Hepatocyte (in vitro differentiated cells): ENCODE measurements around the gene FSIP1. TPM values are rescaled to one million over a fixed set of nuclear protein-coding genes. Genes with fewer than 3 reads are reported as not detected.

Experiments
- DNase-seq: peaks from one replicate; pipeline ENCODE4 v3.0.0-alpha.2; 2016; ENCODE audit warnings: low spot score
- H2AFZ ChIP-seq: fragments of 200-600 bp; sonication (generic); 2 replicates; pipeline ENCODE4 v1.6.0; 2016; ENCODE audit warnings: antibody characterized with exemption, mild to moderate bottlenecking
- H3K27ac ChIP-seq: fragments of 200-600 bp; sonication (generic); 2 replicates; pipeline ENCODE4 v1.5.1; 2016; ENCODE audit warnings: mild to moderate bottlenecking
- H3K27me3 ChIP-seq: fragments of 200-600 bp; sonication (generic); 2 replicates; pipeline ENCODE4 v1.6.1; 2016
- H3K36me3 ChIP-seq: fragments of 200-600 bp; sonication (generic); replicated peaks from 2 replicates; pipeline ENCODE4 v1.5.1; 2016; ENCODE audit warnings: low read depth; ENCODE audit not compliant: insufficient read depth
- H3K4me1 ChIP-seq: fragments of 200-600 bp; sonication (generic); 2 replicates; pipeline ENCODE4 v1.5.1; 2016; ENCODE audit warnings: mild to moderate bottlenecking, moderate library complexity; ENCODE audit not compliant: insufficient read depth
- H3K4me2 ChIP-seq: fragments of 200-600 bp; sonication (generic); 2 replicates; pipeline ENCODE4 v1.6.0; 2016
- H3K4me3 ChIP-seq: fragments of 200-600 bp; sonication (generic); 2 replicates; pipeline ENCODE4 v1.5.1; 2016; ENCODE audit warnings: mild to moderate bottlenecking
- H3K79me2 ChIP-seq: fragments of 200-600 bp; sonication (generic); 2 replicates; pipeline ENCODE4 v1.6.0; 2017; ENCODE audit warnings: mild to moderate bottlenecking
- H3K9me2 ChIP-seq: fragments of 200-600 bp; sonication (generic); replicated peaks from 2 replicates; pipeline ENCODE4 v1.6.0; 2017; ENCODE audit warnings: mild to moderate bottlenecking; ENCODE audit not compliant: insufficient read depth
- H3K9me3 ChIP-seq: fragments of 200-600 bp; sonication (generic); 2 replicates; pipeline ENCODE4 v1.5.1; 2016; ENCODE audit warnings: low read depth, mild to moderate bottlenecking
- H4K20me1 ChIP-seq: fragments of 200-600 bp; sonication (generic); 2 replicates; pipeline ENCODE4 v1.6.0; 2016; ENCODE audit warnings: mild to moderate bottlenecking; ENCODE audit not compliant: insufficient read depth, poor library complexity, severe bottlenecking
- EZH2 ChIP-seq: fragments of 200-600 bp; sonication (generic); IDR thresholded peaks from 2 replicates; pipeline ENCODE4 v1.6.1; 2016; ENCODE audit warnings: antibody characterized with exemption, mild to moderate bottlenecking, borderline replicate concordance
- EZH2phosphoT487 ChIP-seq: fragments of 200-600 bp; sonication (generic); IDR thresholded peaks from one replicate; pipeline ENCODE4 v1.6.1; 2018; ENCODE audit warnings: antibody characterized with exemption, mild to moderate bottlenecking, low read depth, moderate library complexity; ENCODE audit not compliant: unreplicated experiment, severe bottlenecking
- WGBS: methylation state at CpG from one replicate; pipeline ENCODE4 v1.1.6; 2016; ENCODE audit warnings: low lambda C conversion rate; ENCODE audit errors: missing lambda C conversion rate; 5-methylcytosine and 5-hydroxymethylcytosine counted together
- polyA plus RNA-seq: library from polyadenylated mRNA; unstranded; fragments of >200 nt; fragmentation: Nextera tagmentation; extraction: Ambion mirVana; gene quantifications from 2 replicates; pipeline ENCODE4 v1.2.1, GENCODE V29; 2016
- total RNA-seq: library from RNA; depleted of rRNA; stranded (reverse); fragments of >200 nt; gene quantifications from 2 replicates; pipeline ENCODE4 v1.2.3, GENCODE V29; 2014
- TF ChIP-seq, protein P1 (sequence below): fragments of 200-600 bp; sonication (generic); IDR thresholded peaks from 2 replicates; pipeline ENCODE4 v1.5.1; 2016; ENCODE audit warnings: antibody characterized with exemption, mild to moderate bottlenecking; ENCODE audit not compliant: poor library complexity

FSIP1 gene
- total and polyA plus RNA-seq, 2 experiments from 2014 or later: 0.60 to 0.79 TPM

DNA sequence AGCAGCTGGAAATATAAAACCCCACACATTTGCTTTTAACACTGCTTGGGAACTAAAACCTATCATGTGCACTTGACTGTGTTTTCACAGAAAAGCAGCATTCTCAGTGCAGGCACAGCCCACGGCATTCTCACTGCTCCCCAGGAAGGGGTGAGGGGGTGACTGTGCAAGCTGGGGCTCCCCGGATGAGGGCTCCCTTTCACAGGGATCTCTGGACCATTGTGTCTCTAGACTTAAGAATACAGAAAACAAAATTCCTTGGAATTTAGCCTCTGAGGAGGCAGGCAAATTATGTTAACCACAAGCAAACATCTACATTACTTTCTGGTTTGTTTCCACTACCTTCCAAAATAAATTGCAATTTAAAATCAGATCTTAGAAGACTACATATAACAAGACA lies 100.3 kb downstream of the FSIP1 start:
- no peak overlapping the region for H2AFZ ChIP-seq
- 69% methylated on average over 2 of the region's 2 CpGs for WGBS
- H3K9me2 ChIP-seq: no peaks in the 10 kb centered on the region
- H3K79me2 ChIP-seq: no peaks in the 10 kb centered on the region
- no peak overlapping the region for H3K4me2 ChIP-seq
- DNase-seq: no peak
- no peak overlapping the region for H3K27ac ChIP-seq
- TF ChIP-seq, protein P1, sequence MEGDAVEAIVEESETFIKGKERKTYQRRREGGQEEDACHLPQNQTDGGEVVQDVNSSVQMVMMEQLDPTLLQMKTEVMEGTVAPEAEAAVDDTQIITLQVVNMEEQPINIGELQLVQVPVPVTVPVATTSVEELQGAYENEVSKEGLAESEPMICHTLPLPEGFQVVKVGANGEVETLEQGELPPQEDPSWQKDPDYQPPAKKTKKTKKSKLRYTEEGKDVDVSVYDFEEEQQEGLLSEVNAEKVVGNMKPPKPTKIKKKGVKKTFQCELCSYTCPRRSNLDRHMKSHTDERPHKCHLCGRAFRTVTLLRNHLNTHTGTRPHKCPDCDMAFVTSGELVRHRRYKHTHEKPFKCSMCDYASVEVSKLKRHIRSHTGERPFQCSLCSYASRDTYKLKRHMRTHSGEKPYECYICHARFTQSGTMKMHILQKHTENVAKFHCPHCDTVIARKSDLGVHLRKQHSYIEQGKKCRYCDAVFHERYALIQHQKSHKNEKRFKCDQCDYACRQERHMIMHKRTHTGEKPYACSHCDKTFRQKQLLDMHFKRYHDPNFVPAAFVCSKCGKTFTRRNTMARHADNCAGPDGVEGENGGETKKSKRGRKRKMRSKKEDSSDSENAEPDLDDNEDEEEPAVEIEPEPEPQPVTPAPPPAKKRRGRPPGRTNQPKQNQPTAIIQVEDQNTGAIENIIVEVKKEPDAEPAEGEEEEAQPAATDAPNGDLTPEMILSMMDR: no peak
- TF ChIP-seq EZH2phosphoT487 (no peak), EZH2 (no peak)
- no peaks in the 10 kb centered on the region for H3K36me3 ChIP-seq
- H4K20me1 ChIP-seq: no peaks in the 10 kb centered on the region
- no peaks in the 10 kb centered on the region for H3K27me3 ChIP-seq
- no peaks in the 10 kb centered on the region for H3K9me3 ChIP-seq
- H3K4me1 ChIP-seq: peaks cover 13% of the 10 kb centered on the region
- H3K4me3 ChIP-seq: no peak overlapping the region

DNA sequence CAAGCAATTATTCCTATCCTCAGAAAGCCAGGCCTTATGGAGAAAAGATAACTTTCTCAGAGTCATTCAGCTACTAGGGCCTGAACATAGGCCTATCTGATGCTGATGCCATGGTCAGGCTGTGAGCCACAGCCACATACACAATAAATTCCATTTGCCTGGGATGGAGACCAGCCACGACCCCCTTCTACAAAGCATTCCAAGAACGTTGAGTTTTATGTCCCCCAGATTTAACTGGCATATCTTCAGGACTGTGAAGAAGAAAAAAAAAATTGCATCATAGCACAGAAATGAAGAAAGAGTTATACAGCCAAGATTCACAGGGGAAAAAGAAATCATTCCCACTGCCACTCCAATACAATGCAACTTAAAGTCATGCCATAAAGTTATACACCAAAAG lies 101.8 kb downstream of the FSIP1 start:
- Histone ChIP-seq H4K20me1 (no peaks in the 10 kb centered on the region), H3K4me3 (no peak overlapping the region), H3K4me1 (peaks cover 13% of the 10 kb centered on the region), H3K27ac (no peak overlapping the region), H3K27me3 (no peaks in the 10 kb centered on the region), H3K9me3 (no peaks in the 10 kb centered on the region), H2AFZ (no peak overlapping the region), H3K4me2 (no peak overlapping the region), H3K9me2 (no peaks in the 10 kb centered on the region), H3K36me3 (no peaks in the 10 kb centered on the region), H3K79me2 (no peaks in the 10 kb centered on the region)
- 52% methylated on average over 2 of the region's 2 CpGs for WGBS
- DNase-seq: no peak
- TF ChIP-seq EZH2phosphoT487: no peak
- TF ChIP-seq, protein P1: no peak
- TF ChIP-seq EZH2: no peak

DNA sequence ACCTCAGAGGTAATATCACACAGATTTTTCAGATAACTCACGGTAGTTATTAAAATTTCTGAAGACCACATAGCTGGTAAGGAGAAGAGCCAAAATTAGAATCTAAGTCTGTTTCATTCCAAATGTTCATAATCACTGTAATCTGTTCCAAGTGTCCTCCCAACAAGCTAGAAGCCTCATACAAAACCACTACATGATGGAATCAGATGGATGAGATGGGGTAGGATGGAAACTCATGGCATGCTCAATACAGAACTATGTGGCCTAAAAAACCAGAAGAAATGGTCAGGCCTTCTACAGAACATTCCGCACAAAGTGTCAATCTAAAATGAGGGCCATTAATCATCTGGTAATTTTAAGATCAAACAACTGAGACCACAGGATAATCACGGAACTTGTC lies 110.0 kb downstream of the FSIP1 start:
- Histone ChIP-seq H3K27ac (no peak overlapping the region), H4K20me1 (no peaks in the 10 kb centered on the region), H3K4me1 (no peaks in the 10 kb centered on the region), H3K4me2 (no peak overlapping the region), H2AFZ (no peak overlapping the region), H3K9me3 (no peaks in the 10 kb centered on the region), H3K4me3 (no peak overlapping the region), H3K9me2 (no peaks in the 10 kb centered on the region), H3K27me3 (no peaks in the 10 kb centered on the region), H3K36me3 (no peaks in the 10 kb centered on the region), H3K79me2 (no peaks in the 10 kb centered on the region)
- 95% methylated on average over 3 of the region's 3 CpGs for WGBS
- no peak for DNase-seq
- TF ChIP-seq, protein P1: no peak
- TF ChIP-seq EZH2phosphoT487: no peak
- no peak for TF ChIP-seq EZH2

DNA sequence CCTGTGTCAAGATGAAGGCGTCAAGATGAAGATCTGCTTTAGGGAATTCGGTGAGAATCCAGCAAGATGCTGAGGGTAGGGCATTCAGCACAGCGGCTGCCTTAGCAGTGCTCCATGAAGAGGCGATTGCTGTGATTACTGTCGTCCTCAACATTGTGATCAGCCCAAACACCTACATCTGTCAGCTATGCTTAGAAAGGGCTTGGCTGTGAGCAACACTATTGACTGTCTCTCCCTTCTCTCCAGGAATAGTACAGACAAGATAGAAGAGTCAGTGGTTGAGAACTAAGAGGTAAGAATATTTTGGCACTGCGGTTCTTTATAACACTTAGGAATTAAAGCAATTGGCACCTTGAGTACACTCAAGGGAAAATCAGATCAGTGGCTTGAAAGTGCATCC lies 110.5 kb downstream of the FSIP1 start:
- no peaks in the 10 kb centered on the region for H3K36me3 ChIP-seq
- no peaks in the 10 kb centered on the region for H4K20me1 ChIP-seq
- H3K4me1 ChIP-seq: no peaks in the 10 kb centered on the region
- H3K27ac ChIP-seq: no peak overlapping the region
- no peak overlapping the region for H3K4me2 ChIP-seq
- no peaks in the 10 kb centered on the region for H3K27me3 ChIP-seq
- no peak overlapping the region for H3K4me3 ChIP-seq
- no peak for DNase-seq
- 92% methylated on average over 6 of the region's 6 CpGs for WGBS
- no peaks in the 10 kb centered on the region for H3K9me3 ChIP-seq
- no peak overlapping the region for H2AFZ ChIP-seq
- no peaks in the 10 kb centered on the region for H3K79me2 ChIP-seq
- H3K9me2 ChIP-seq: no peaks in the 10 kb centered on the region
- TF ChIP-seq, protein P1: no peak
- no peak for TF ChIP-seq EZH2
- no peak for TF ChIP-seq EZH2phosphoT487
